NCI-H2196 treated with DMSO at 0.1 percent for 48 hours (cell line): ENCODE results near the gene MMAB.

Experiments used
- DNase-seq: peaks from one replicate; lab custom pipeline; 2025; ENCODE audit not compliant: unreplicated experiment; lab: John Stamatoyannopoulos, UW

The MMAB gene

DNA sequence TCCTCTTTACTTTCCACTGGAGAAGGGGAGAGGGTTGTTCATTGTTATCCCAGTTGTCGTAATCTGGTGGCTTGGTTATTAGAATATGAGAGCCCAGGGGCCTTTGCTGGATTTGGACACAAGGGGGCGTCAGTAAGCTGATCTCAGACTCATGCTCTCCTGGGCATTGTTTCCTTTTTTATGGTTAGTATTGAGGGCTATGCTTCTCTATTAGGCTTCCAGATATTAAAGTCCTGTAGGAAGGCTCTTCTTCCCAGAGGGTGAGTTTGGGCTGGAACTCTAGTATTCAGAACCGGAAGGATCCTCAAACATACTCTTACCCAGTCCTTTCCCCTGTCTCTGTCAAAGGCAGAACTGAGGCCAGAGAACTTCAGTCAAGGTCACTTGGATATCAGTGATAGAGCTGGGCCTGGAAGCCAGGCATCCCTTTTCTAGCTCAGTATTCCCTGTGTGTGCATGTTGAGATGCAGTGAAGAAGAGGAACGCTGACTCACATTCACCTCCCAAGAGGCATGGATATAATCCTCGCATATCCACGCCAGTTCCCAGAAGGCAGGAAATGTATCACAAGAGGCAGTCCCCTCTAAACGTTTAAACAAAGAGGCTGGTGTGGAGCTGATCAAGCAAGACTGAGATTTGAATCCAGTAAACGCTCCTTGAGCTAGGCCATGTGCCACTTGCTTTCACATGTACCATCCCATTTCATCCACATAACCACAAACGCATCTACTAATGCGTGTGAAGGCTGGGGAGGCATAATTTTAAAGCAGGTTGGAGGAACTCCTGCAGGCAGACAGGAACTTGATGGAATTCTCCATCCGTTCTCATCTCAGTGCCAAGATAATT, 54.3 kb downstream of the MMAB start:
- peak; percentile 45 for DNase-seq

DNA sequence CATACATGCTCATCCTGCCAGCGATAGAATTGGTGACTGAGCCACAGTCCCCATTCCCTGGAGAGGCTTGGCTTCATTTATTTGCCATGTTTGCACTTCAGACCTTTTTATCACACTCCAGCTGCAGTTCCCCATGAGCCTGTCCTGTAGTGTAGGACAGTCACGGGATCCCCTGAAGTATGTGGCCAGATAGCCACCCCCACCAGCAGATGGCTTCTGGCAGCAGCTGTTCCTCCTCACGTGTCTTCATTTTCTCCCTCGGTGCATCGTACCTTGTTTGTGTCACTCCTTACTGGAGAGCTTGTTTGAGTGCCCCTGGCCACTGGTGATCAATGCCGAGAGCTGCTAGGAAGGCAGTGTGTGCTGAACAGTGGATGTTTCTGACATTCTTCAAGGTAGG, 55.7 kb downstream of the MMAB start:
- no peak for DNase-seq

DNA sequence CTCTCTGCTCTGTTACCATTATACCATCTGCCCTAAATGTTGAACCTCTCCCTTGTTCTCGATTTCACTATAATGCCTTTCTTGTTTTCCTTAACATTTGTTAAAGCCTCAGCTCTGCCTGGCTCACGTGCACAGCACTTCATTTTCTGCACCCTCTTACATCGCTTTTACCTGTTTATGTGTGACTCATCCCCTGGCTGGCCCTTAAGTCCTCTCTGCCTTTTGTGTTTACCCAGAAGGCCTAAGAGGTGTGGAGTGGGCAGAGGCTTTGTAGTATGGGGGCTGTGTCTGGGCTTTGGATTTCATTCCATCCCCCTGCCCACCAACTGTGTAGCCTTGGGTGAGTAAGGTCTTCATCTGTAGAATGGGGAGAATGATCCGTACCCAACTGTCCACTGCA, 59.3 kb downstream of the MMAB start:
- peak; percentile 46 for DNase-seq

DNA sequence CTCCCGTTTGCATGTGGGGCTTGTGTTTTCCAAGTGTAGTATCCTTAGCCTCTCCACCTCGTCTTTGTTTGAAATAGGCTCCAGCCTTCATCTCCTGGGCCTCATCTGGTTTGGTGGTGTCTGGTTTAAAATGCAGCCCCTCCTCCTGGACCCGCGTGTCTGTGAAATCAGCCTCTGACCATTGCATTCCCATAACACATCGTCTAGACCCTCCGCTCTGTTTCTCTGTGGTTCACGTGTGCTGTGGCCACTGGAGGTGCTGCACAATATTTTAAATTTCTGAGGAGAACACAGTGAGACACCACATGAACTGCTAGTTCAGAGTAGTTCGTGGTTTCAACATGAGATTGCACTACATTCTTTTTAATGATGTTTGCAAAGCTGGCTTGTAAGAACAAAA, 60.3 kb downstream of the MMAB start:
- DNase-seq, result no peak

DNA sequence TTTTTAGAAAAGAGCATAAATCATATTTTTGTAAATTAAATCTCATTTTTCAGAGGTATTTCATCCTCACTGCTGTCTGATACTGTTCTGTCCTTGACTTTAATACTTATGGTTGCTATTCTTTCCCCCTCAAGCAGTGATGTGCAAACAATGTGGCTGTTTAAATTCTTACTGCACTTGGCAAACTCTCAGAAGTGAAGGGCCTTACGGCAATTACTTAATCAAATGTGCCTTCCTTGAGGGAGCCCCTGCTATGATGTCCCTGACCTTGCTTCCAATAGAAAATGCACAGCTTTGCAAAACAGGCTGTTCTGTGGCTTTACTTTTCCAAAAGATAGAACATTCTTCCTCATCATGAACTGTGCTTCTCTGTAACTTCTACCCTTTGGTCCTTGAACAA, 60.7 kb downstream of the MMAB start:
- DNase-seq, result no peak

DNA sequence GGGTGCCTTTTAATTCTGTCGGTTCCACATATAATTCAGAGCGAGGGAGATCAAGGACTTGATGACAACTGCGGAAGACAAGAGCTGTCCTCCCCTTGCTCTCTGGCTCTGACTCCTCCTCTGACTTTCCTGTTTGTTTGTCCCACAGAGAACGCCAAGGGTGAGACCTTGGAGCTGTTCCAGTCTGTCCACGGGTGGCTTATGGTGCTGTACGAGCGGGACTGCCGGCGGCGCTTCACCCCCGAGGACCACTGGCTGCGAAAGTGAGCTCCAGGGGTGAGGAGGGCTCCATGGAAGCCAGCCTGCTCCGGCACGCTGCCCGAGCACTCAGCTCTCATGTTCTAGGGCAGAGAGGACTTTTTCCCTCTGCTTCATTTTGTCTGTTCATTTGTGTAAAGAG, 63.1 kb downstream of the MMAB start:
- DNase-seq, result no peak

DNA sequence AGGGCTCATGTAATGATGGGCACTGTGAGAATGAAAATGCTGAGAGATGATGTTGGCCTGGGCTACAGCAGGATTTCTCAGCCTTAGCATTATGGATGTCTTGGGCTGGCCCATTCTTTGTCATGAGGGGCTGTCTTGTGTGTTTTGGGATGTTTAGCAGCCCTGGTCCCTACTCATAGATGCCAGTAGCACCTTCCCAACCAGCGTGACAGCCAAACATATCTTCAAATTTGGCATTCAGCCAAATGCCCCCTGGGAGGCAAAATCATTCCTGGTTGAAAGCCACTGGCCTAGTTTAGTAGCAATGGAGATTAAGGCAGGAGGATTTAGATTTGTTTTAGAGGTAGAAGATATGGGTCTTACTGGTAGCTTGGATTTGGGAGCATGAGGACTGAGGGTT, 69.2 kb downstream of the MMAB start:
- no peak for DNase-seq
